Bone marrow (tissue), 2 donors: ENCODE measurements around the gene GCSH.
"Not testable (repeated sequence)": the region's sequence is repeated elsewhere in the genome, so short reads cannot be mapped to it uniquely, and the experiment has no call there.

ENCODE experiments used
- DNase-seq, 2 donors: peaks; one replicate each; lab custom pipeline; 2025; lab: John Stamatoyannopoulos, UW

GCSH gene

DNA sequence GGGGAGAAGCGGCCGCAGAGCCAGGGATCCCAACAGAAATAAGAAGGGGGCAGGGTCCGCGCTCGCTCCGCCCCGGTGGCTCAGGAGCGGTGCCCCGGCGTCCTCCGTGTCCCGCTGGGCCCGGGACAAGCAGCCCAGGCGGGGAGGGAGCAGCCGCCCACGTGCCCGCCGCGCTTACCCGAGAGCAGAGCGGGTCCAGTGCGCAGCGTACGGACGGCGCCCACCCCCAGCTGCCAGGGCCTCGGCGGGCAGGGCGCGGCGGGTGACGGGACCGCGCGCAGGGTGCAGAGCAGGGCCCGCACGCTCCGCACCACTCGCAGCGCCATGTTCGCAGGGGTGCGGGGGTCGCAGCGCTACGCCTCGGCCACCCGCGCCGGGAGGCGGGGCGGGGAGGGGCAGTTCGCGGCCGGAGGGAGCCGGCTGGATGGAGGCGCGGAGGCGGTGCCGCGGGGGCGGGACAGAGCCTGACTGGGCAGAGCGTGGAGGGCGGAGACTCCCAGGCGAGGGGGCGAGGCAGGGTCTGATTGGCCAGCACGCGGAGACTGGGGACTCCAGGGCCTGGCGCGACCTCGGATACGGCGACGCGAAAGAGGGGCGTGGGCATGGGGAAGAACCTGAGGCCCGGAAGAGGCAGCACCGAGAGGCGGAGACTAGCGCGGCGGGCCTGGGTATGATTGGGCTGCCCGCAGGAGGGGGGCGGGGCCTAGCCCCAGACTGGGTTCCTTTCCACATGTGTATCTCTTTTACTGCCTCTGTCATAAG lies at the start of gene GCSH:
TSS of gene GCSH (minus strand) at position 443 of the 762 bp plus-strand sequence. CDS start at position 326, 117 bp downstream.
- DNase-seq, result peak; percentile 82 to 97

- no peak for DNase-seq
These were observed 47.8 kb upstream of the GCSH start for GRCh38 chr16:81143921-81144471.

DNA sequence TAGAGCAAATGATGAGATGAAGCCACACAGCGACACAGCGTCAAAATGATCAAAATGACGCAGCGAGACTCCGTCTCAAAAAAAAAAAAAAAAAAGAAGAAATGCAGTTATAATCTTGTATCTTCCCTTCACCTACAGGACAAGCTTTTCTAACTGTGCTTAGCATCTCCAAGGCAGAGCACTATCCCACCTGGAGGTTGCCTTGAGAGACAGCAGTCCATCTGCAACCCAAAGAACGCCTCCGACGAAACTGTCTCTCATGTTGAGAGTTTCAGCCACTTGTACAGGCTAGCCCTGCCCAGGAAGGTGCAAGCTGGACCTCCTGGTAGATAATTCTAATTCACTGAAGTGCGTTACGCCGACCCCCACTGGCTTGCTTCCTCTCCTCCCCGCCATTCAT lies 46.7 kb upstream of the GCSH start:
- DNase-seq, result no peak

GRCh38 chr16:81140930-81141780 lies 45.0 kb upstream of the GCSH start:
- no peak for DNase-seq

DNA sequence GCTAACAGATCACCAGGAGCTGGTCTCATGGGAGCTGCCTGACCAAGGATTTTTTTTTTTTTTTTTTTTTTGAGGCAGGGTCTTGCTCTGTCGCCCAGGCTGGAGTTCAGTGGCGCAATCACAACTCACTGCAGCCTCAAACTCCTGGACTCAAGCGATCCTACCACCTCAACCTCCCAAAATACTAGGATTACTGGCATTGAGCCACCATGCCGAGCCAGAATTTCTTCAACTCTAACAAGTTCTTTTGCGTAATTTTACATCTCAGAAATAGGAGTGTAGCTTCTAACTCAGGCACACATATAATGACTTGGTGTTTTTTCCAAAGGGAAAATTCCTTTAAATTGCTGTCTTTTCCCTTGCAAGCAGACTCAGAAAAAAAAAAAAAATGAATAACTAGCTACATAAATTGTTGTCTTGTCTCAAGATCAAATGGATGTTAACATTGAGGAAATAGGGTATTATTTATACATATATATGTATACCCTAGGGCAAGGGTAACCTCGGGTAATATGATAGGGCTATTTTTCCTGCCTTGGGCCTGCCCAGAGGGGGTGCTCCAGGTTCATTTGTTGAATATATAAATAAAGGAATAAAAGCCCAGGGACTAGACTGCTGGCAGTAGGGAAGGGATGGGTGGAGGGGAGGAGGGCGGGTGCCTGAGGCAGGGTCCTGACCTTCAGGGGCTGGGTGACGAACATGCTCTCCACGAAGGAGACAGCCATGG lies 42.8 kb upstream of the GCSH start:
- no peak for DNase-seq

DNA sequence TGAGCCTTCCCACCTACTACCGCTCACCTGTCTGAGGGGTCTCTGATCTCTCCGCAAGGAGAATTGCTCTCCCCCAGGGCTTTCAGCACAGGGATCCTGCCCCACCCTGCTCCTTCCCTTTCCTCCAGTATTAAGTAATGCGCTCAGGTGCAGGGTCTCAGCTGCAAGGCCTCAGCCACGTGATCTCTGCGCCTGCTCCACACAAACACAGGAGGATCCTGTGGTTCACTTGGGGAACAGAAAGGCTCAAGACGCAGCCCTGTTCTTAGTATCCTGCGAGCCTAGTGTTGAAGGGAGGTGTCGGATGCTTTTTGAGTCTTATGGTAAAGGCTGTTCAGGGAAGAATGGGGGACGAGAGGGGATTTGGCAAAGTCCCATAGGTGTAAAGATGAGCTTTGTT lies 41.6 kb upstream of the GCSH start:
- DNase-seq, result no peak

- no peak for DNase-seq
These were observed 40.5 kb upstream of the GCSH start for GRCh38 chr16:81136390-81137335.

GRCh38 chr16:81130126-81130525 lies 33.9 kb upstream of the GCSH start:
- no peak for DNase-seq

- DNase-seq, result no peak
These were observed 32.7 kb upstream of the GCSH start for GRCh38 chr16:81128726-81129524.

GRCh38 chr16:81127051-81127450 lies 30.9 kb upstream of the GCSH start:
- DNase-seq, result no peak

DNA sequence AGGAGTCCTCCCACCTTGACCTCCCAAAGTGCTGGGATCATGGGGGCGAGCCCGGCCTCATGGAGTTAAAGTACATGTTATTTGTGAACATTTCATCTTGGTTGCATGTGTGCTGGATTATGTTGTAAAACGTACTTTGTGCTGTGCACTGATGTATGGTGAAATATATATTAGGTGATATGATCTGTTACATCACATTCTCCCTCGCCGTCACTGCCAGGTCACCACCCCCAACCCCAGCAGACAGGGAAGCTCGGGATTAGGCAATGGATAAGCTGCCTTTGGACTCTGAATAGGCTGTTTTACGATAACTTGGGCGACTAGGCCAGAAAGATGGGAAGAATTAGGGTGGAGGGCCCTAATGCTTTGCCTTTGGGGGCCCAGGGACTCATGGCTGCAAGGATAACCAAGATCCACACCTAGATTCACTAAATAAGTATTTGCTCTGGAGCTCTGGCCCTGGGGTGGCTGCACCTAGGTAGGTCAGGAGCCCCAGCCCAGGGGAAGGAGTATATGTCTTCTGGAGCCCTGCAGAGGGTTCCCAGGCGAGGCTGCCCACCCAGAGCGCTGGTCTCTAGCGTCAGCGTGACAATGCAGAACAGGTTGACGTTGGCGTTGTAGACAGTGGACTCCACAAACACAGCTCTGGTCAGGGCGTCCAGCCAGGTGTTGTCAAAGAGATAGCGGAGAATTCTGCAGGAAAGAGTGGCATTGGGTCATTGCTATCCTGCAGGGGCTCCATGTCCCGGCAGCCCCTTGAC lies 27.1 kb upstream of the GCSH start:
- DNase-seq, result no peak

- no peak for DNase-seq
These were observed 25.3 kb upstream of the GCSH start for GRCh38 chr16:81121474-81121990.

DNA sequence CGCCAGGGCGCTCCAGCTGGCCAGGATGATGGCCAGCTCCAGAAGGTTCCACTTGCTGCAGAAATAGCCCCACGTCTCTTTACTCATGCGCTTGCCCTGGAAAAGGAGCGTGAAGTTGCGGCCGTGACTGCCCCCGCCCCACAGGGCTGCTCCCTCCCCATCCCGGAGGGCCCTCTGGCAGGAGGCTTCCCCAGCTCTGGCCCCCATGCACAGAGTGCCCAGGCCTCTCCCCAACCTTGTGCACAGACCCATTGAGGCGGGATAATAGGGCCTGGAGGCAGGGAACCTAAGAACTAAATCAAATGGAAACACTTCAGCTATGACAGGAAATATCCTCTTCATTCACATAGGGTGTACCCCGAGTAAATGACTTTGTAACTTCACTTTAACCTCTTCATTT lies 21.2 kb upstream of the GCSH start:
- no peak for DNase-seq

DNA sequence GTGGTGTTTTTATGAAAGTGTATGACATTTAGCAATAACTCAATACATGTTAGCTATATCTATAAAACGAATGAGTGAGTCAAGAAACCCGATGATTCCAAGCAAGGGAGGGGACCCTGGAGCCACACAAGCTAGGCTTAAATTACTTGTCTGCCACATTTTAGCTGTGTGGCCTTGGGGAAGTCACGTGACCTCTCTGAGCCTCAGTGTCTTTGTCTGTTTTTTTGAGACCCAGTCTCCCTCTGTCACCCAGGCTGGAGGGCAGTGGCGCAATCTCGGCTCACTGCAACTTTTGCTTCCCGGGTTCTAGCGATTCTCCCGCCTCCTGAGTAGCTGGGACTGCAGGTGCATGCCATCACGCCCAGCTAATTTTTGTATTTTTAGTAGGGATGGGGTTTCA lies 20.1 kb upstream of the GCSH start:
- DNase-seq, result no peak

GRCh38 chr16:81112453-81112852 lies 16.3 kb upstream of the GCSH start:
- no peak for DNase-seq

DNA sequence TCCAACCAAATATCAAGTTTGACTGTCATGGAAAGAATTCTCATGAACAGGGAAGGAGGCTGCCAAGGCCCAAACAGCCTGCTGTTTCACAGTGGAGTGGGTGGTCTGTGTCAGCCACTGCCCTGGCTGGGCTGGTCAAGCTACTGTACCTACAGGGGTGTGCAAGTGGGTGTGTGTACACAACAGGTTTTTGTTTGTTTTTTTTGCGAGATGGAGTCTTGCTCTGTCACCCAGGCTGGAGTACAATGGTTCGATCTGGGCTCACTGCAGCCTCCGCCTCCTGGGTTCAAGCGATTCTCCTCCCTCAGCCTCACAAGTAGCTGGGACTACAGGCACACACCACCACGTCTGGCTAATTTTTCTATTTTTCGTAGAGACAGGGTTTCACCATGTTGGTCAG lies 13.1 kb upstream of the GCSH start:
- not testable (repeated sequence) for DNase-seq

- no peak for DNase-seq
These were observed 11.3 kb upstream of the GCSH start for GRCh38 chr16:81107511-81107910.

GRCh38 chr16:81106826-81107503 lies 10.8 kb upstream of the GCSH start:
- no peak for DNase-seq

GRCh38 chr16:81105946-81106345 lies 9.8 kb upstream of the GCSH start:
- no peak for DNase-seq
